SH-SY5Y (cell line): ENCODE results near the gene DIP2C.

Source experiments
- GATA2 ChIP-seq: IDR thresholded peaks from 2 replicates; pipeline ENCODE4 v1.6.1; 2011; ENCODE audit warnings: mild to moderate bottlenecking, low read depth, low read length
- GATA3 ChIP-seq: IDR thresholded peaks from 2 replicates; pipeline ENCODE4 v1.6.1; 2011; ENCODE audit warnings: low read depth, mild to moderate bottlenecking, low read length, moderate library complexity

DNA sequence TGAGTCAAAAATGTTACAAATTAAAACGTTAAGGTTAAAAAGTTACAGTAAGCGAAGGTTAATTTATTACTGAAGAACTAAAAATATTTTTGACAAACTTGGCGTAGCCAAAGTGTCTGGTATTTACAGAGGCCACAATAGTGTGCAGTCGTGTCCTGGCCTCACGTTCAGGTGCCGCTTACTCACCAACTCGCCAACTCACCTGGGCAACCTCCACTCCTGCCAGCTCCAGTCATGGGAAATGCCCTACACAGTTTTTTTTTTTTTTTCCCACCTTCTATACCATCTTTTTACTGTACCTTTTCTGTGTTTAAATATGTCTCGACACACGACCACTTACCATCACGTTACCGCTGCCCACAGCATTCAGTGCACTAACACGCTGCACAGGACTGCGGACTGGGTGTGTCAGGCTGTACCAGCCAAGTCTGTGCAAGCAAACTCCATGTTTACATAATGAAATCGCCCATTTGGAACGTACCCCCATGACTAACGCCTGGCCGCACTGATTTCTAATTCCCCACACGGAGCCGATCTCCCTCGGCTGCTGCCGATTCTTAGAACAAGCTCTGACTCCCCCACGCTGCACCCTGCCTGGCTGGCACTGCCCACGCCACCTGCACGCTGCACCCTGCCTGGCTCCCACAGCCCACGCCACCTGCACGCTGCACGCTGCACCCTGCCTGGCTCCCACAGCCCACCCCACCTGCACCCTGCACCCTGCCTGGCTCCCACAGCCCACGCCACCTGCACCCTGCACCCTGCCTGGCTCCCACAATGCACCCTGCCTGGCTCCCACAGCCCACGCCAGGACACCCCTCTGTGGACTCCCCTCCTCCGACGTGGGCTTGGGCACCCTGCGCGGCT lies 351.1 kb downstream of the DIP2C start:
- no peak for TF ChIP-seq GATA3
- no peak for TF ChIP-seq GATA2
